ENCODE data around the gene SLC25A6.
"Not testable (repeated sequence)": the region's sequence is repeated elsewhere in the genome, so short reads cannot be mapped to it uniquely, and the experiment has no call there.

The SLC25A6 gene

DNA sequence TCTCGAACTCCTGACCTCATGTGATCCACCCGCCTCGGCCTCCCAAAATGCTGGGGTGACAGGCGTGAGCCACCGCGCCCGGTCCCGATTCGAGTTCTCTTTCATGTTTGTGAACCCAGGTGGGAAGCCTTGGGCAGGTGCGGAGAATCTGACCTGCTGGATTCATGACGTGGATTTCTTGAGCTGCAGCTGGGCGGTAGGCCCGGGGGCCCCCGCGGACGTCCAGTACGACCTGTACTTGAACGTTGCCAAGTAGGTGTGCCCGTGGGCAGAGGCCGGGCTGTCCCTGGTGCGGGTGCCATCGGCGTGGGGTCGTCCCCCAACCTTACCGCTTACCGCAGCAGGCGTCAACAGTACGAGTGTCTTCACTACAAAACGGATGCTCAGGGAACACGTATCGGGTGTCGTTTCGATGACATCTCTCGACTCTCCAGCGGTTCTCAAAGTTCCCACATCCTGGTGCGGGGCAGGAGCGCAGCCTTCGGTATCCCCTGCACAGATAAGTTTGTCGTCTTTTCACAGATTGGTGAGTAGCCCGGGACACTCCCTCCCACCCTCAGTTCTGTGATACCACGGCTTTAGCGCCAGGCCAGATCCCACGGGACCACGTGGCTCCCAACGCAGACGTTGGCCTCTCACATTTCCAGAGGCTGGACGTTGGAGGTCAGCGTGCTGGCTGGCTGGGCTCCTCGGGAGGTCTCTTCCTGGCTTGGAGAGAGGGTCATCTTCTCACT is 39.8 kb downstream of the SLC25A6 start:
- no peak for DNase-seq

GRCh38 chrX:1349606-1350005 is 42.3 kb downstream of the SLC25A6 start:
- not testable (repeated sequence) for DNase-seq

DNA sequence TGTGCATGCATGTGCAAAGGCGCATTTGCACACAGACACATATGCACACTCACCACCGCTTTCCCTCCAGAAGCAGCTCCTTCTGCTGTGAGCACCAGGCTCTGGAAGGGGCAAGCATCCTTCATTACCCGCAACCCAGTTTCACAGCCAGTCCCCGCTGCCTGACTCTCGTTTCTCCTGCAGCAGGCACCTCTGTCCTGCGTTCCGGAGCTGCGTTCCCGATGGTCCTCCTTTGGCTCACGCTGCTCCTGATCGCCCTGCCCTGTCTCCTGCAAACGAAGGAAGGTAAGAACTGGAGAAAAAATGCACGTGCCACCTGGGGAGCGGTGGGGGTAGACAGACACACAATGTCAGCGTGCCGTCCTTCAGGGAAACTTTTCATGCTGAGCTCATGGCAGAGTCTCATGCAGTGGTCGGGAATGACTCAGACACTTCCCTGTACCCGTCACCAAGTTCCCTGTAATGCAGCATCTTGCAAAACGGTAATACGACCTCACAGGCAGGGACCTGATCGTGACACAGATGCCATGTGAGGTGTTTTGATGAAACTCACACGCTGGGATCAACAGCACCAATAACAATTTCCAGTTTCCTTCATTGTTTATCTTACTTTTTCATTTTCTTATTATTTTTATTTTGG is 50.2 kb downstream of the SLC25A6 start:
- DNase-seq, result no peak

GRCh38 chrX:1336948-1337779 is 54.7 kb downstream of the SLC25A6 start:
- DNase-seq, result no peak

- no peak for DNase-seq
Observed at GRCh38 chrX:1336331-1336943, 55.5 kb downstream of the SLC25A6 start, which contains the start of gene IL3RA. IL3RA (plus strand) TSS chrX:1336785; CDS start chrX:1341766, 4,981 bp downstream.

All from DMS 273 treated with DMSO at 0.1 percent for 48 hours (cell line).